HS-27A (cell line): ENCODE results near the gene TLE2.
"Not testable (repeated sequence)": the region's sequence is repeated elsewhere in the genome, so short reads cannot be mapped to it uniquely, and the experiment has no call there.

ENCODE experiments used
- DNase-seq: peaks from one replicate; pipeline ENCODE4 v3.0.0-alpha.2; 2012; ENCODE audit warnings: low read depth, missing footprints

Gene TLE2

DNA sequence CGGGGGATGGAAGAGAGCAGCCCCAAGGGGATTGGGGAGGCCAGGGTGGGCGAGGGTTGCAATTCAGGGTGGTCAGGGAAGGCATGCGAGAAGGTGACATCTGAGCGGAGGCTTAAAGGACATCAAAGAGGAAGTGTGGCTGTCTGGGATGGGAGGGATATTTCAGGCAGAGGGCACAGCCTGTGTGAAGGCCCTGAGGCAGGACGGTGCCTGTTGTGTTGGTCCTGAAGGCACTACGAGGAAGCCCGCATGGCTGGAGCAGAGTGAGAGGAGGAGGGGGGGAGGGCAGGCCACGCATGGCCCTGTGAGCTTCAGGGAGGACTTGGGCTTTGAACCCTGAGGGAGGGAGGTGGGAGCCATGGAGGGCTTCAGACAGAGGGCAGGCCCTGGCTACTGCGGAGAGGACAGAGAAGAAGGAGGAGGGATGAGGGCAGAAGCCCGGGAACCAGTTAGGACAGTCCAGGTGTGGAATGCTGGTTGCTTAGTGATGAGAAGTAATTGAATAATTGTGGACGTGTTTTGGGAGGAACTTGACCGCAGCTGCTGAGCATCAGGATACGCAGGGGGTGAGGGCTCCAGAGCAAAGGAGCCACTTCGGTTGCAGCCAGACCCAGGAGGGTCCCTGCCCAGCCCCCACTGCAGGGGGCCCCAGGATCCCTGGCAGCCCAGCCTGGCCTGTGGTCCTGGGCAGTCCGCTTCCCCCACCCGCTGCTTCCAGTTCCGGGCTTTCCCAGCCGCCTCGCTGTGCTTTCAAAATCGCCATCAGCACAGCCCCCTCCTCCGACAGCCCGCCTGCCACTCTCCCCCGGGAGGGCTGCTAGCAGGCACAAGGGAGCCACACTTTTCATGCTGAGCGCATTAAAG is 45.5 kb downstream of the TLE2 start:
- no peak for DNase-seq

- peak; percentile 4 for DNase-seq
Observed at GRCh38 chr19:2982983-2983350, 46.1 kb downstream of the TLE2 start.

- DNase-seq: no peak
Observed at GRCh38 chr19:2982561-2982960, 46.5 kb downstream of the TLE2 start.

DNA sequence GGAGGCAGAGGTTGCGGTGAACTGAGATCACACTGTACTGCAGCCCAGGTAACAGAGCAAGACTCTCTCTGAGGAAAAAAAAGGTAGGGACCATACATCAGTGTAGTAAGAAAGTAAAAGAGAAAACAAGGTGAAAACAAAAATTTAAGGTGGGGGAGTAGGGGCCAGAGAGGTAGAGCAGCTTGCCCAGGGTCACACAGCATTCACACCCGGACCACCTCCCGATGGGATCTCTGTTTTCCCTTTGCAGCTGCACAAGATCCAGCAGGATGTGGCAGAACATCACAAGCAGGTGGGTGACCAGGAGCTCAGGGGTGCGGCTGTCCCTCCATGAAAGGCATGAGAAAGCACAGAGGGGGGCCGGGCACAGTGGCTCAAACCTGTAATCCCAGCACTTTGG is 47.2 kb downstream of the TLE2 start:
- no peak for DNase-seq

DNA sequence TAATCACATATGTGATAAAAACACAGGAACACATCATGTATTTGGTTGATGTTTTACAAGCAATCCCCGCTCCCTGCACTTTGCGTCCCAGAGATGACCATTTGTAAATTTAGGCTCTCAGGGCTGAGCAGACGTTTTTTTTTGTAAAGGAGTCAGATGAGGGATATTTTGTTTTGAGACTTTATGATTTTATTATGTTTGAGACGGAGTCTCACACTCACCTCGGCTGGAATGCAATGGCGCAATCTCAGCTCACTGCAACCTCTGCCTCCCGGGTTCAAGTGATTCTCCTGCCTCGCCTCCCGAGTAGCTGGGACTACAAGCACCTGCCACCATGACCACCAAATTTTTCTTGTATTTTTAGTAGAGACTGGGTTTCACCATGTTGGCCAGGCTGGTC is 50.3 kb downstream of the TLE2 start:
- DNase-seq: no peak

- no peak for DNase-seq
Observed at GRCh38 chr19:2978166-2978767, 50.8 kb downstream of the TLE2 start.

DNA sequence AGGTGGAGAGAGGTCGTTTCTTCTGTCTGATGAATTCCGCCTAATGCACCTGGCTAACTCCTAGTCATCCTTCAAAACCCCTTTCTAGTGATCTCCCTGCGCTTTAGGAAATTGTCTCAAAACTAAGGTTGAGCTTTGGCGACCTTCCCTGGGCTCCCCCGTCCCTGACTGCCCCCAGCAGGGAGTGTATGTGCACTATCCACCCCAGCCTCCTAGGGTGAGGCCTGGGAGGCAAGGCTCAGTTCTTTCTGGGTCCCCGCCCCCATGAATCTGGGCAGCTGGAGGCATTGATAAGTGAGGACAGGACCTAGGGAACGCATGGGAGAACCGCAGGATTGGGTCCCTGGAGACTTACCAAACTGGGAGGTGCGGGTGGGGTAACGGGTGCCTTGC is 51.3 kb downstream of the TLE2 start:
- DNase-seq: no peak

GRCh38 chr19:2977001-2977745 is 51.9 kb downstream of the TLE2 start, which contains the start of gene TLE6:
Gene TLE6, plus strand, starts transcription at chr19:2977564. Its CDS starts 670 bp downstream, at chr19:2978234.
- peak; percentile 75 for DNase-seq

GRCh38 chr19:2976609-2977000 is 52.5 kb downstream of the TLE2 start:
- DNase-seq: no peak

DNA sequence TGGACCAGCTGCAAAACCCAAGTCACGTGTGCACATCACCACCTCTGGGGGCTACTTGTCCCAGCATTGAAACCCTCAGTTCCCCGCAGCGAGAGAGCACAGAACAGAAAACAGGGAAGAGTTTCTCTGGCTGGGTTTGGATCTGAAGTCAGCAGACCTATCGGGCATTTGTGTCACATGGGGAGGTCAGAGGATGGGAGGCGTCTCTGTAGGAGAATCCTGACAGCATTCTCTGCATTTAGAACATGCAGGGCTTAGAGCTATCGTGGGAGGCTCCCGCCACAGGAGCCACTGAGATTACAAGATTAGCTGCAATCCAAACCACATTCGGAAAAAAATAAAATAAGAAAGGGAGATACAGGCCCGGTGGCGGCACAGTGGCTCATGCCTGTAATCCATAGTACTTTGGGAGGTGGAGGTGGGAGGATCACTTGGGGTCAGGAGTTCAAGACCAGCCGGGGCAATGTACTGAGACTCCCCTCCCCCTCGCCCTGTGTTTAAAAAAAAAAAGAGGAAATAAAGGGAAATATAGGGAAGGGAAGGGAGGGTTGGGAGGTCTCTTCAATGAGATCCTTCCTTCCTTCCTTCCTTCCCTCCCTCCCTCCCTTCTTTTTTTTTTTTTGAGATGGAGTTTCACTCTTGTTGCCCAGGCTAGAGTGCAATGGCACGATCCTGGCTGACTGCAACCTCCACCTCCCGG is 54.6 kb downstream of the TLE2 start:
- DNase-seq: no peak

DNA sequence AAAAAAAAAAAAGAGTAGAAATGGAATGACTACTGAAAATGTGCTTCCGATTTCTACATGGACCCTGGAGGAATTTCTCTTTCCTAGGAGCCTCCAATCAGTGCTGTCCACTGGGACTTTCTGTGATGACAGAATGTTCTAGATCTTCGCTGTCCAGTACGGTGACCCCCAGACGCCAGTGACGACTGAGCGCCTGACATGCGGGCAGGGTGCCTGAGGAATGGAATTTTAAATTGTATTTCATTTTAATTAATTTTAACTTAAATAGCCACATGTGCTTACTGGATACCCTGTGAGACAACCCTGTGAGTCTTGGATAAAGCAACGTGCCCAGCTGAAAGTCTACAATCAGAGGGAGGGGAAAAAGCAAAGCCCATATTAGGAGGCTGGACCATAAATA is 55.9 kb downstream of the TLE2 start:
- no peak for DNase-seq

GRCh38 chr19:2970201-2970835 is 58.8 kb downstream of the TLE2 start:
- no peak for DNase-seq

- no peak for DNase-seq
Observed at GRCh38 chr19:2969104-2969504, 60.0 kb downstream of the TLE2 start.

- no peak for DNase-seq
Observed at GRCh38 chr19:2967972-2968371, 61.1 kb downstream of the TLE2 start.

GRCh38 chr19:2964874-2965273 is 64.2 kb downstream of the TLE2 start:
- DNase-seq: no peak

GRCh38 chr19:2963631-2964030 is 65.4 kb downstream of the TLE2 start:
- not testable (repeated sequence) for DNase-seq

- DNase-seq: no peak
Observed at GRCh38 chr19:2963122-2963521, 66.0 kb downstream of the TLE2 start.

GRCh38 chr19:2962018-2962670 is 66.9 kb downstream of the TLE2 start:
- DNase-seq: peak; percentile 59

- no peak for DNase-seq
Observed at GRCh38 chr19:2960120-2960519, 69.0 kb downstream of the TLE2 start.

DNA sequence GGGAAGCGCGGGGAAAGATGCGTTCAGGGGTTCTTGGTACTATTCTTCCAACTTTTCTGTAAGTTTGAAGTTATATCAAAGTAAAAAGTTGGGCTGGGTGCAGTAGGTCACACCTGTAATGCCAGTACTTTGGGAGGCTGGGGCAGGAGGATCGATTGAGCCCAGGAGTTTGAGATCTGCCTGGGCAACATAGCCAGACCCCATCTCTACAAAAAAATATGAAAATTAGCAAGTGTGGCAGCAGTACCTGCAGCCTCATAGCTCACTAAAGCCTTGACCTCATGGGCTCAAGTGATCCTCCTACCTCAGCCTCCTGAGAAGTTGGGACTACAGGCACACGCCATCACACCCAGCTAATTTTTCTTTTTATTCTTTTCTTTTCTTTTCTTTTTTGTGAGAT is 71.9 kb downstream of the TLE2 start:
- DNase-seq: no peak

GRCh38 chr19:2952953-2953481 is 76.1 kb downstream of the TLE2 start:
- no peak for DNase-seq
